Measurements from ENCODE around the gene KIRREL2. TPM values are rescaled to one million over a fixed set of nuclear protein-coding genes. Genes with fewer than 3 reads are reported as not detected.
"Not testable (repeated sequence)": the region's sequence is repeated elsewhere in the genome, so short reads cannot be mapped to it uniquely, and the experiment has no call there.

KIRREL2 gene
- total RNA-seq, 1 experiment from 2014 or later: not detected

DNA sequence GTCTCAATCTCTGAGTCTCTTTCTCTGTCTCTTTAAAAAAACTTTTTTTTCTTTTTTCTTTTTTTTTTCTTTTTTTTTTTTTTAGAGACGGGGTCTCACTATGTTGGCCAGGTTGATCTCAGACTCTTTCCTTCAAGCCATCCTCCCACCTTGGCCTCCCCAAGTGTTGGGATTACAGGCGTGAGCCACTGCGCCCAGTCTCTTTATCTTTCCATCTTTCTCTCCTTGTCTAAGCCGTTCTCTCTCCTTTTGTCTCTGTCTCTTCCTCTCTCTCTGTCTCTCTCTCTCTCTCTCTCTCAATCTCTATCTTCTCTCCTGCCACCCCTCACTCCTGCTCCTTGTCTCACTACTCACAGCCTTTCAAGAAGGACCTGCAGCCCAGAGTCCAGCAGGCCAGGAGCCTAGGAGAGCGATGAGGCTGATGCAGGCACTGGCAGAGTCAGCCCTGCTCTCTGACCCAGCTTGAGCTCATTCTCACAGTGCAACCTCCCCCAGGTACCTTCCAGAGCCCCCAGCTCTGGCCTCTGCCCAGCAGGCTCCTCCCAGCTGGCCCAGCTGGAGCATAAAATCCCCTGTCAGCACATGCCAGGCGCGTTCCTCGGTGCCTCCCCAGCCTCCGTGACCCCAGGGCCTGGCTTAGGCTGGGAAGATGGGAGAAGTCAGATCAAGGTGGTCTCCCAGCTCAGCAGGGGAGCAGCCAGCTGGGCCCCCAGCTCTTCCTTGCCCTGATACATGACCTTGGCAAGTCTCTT lies 4.5 kb upstream of the KIRREL2 start, which contains the start of gene NPHS1:
Gene NPHS1, minus strand, starts transcription at position 476 of the 752 bp plus-strand sequence. CDS start 667 bp downstream, outside the sequence.
- Histone ChIP-seq H3K4me3 (no peak within 1 kb of the TSS), H3K36me3 (no peaks in the 10 kb centered on the region), H3K27ac (no peak within 1 kb of the TSS), H3K4me1 (no peaks in the 10 kb centered on the region), H3K9me3 (replicated peaks) (no peaks in the 10 kb centered on the region), H3K27me3 (peaks cover 67% of the 10 kb centered on the region)
- no peak for DNase-seq

DNA sequence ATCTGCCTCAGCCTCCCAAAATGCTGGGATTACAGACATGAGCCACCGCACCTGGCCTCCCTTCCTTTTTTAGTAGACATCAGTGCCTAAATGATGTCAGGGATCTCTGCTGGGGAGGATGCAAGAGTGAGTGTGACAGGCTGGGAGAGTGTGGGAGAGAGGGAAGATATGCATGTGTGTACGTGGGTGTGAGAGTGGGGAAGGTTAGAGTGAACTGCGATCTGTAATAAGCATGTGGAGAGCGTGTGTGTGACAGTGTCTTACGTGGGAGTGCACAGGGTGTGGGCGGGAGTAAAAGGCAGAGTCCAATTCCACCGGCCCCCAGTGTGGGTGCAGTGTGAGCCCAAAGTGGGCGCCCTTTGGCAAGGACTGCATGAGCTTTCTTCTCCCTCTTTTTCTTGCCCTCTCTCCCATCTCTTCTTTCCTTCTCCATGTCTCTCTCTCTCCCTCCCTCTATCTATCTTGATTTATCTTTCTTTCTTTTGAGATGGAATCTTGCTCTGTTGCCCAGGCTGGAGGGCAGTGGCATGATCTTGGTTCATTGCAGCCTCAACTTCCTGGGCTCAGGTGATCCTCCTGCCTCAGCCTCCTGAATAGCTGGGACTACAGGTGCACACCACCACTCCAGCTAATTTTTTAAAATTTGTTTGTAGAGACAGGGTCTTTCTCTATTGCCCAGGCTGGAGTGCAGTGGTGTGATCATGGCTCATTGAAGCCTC lies 3.5 kb upstream of the KIRREL2 start:
- Histone ChIP-seq H3K27me3 (peaks cover 66% of the 10 kb centered on the region), H3K36me3 (no peaks in the 10 kb centered on the region), H3K4me3 (no peak overlapping the region), H3K9me3 (replicated peaks) (no peaks in the 10 kb centered on the region), H3K4me1 (no peaks in the 10 kb centered on the region), H3K27ac (no peak overlapping the region)
- no peak for DNase-seq

DNA sequence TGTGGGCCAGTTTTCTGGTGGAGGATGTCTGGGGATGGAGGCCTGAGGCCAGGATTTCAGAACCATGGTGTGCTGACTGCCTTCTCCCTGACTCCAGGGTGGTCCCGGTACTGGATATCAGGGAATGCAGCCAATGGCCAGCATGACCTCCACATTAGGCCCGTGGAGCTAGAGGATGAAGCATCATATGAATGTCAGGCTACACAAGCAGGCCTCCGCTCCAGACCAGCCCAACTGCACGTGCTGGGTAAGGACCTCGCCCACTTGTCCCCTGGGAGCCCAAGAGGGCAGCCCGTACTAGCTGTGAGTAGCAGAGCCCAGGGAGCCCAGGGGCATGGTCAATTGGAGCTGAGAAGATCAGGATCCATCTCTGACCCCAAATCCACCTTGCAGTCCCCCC lies 1.6 kb downstream of the KIRREL2 start:
- peaks cover 59% of the 10 kb centered on the region for H3K27me3 ChIP-seq
- H3K9me3 ChIP-seq (replicated peaks): no peaks in the 10 kb centered on the region
- no peak overlapping the region for H3K27ac ChIP-seq
- H3K36me3 ChIP-seq: no peaks in the 10 kb centered on the region
- H3K4me1 ChIP-seq: no peaks in the 10 kb centered on the region
- H3K4me3 ChIP-seq: no peak overlapping the region
- no peak for DNase-seq

DNA sequence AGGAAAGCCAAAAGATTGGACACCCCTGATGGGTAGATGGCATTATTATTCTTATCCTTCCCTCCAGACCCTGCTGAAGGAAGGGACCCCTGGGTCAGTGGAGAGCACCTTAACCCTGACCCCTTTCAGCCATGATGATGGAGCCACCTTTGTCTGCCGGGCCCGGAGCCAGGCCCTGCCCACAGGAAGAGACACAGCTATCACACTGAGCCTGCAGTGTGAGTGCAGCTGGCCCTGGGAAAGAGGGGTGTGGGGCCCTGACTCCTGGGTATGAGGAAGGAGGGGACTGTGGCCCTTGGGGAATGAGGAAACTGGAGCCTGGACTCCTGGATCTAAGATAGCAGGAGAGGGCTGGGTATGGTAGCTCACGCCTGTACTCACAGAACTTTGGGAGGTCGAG lies 2.7 kb downstream of the KIRREL2 start:
- Histone ChIP-seq H3K36me3 (no peaks in the 10 kb centered on the region), H3K4me1 (no peaks in the 10 kb centered on the region), H3K9me3 (replicated peaks) (no peaks in the 10 kb centered on the region), H3K27me3 (peaks cover 51% of the 10 kb centered on the region), H3K27ac (no peak overlapping the region), H3K4me3 (no peak overlapping the region)
- DNase-seq: no peak

DNA sequence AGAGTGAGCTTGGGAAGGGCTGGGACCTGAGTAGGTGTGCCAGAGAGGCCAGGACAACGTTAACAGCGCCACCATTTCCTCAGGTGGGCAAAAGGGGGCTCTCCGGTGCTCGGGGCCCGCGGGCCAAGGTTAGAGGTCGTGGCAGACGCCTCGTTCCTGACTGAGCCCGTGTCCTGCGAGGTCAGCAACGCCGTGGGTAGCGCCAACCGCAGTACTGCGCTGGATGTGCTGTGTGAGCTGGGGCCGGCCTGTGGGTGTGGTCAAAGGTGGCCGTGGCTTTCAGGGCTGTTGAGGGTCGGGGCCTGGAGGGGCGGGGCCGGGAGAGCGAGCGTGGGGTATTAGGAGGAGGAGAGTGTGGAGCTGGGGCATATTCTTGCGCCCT lies 3.7 kb downstream of the KIRREL2 start:
- H3K4me3 ChIP-seq: no peak overlapping the region
- DNase-seq: no peak
- H3K36me3 ChIP-seq: no peaks in the 10 kb centered on the region
- peaks cover 41% of the 10 kb centered on the region for H3K27me3 ChIP-seq
- no peaks in the 10 kb centered on the region for H3K4me1 ChIP-seq
- H3K27ac ChIP-seq: no peak overlapping the region
- H3K9me3 ChIP-seq (replicated peaks): no peaks in the 10 kb centered on the region

DNA sequence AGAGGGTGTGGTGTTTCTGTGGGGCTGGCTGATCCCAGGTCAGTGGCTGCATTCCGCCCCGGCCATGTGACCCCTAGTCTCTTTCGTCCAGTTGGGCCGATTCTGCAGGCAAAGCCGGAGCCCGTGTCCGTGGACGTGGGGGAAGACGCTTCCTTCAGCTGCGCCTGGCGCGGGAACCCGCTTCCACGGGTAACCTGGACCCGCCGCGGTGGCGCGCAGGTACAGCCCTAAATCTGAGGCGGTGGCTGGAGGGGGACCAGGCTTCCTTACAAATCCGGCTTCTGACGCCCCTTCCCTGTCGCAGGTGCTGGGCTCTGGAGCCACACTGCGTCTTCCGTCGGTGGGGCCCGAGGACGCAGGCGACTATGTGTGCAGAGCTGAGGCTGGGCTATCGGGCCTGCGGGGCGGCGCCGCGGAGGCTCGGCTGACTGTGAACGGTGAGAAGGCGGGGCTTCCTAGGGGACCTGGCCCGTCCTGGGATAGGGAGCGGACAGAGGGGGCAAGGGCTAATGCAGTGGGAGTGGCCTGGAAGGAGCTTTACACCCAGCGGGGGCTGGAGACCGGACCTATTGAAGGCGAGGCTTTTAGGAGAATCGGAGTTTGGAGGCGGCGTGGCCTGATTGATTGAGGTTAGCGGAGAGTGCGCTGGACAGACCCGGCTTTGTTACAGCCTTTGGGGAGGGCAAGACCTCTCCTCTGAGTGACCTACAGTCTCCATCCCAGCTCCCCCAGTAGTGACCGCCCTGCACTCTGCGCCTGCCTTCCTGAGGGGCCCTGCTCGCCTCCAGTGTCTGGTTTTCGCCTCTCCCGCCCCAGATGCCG lies 4.3 kb downstream of the KIRREL2 start:
- Histone ChIP-seq H3K36me3 (no peaks in the 10 kb centered on the region), H3K4me3 (no peak overlapping the region), H3K27me3 (peaks cover 35% of the 10 kb centered on the region), H3K27ac (no peak overlapping the region), H3K4me1 (no peaks in the 10 kb centered on the region), H3K9me3 (replicated peaks) (no peaks in the 10 kb centered on the region)
- DNase-seq: no peak

DNA sequence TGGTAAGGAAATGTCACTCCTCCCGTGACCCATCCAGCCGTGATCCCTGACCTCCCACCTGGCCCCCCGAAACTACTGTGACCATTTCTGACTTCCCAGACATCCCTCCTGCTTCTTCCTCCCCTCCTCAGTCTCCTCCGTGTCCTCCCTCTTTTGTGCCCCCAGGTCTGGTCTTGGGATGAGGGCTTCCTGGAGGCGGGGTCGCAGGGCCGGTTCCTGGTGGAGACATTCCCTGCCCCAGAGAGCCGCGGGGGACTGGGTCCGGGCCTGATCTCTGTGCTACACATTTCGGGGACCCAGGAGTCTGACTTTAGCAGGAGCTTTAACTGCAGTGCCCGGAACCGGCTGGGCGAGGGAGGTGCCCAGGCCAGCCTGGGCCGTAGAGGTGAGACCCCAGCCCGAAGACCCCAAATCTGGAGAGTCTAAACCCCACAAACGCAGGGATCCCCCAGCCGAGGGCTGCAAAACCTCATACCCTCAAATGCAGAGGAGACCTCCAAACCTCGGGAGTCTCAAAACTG lies 5.0 kb downstream of the KIRREL2 start:
- Histone ChIP-seq H3K4me1 (no peaks in the 10 kb centered on the region), H3K27me3 (peaks cover 28% of the 10 kb centered on the region), H3K27ac (no peak overlapping the region), H3K9me3 (replicated peaks) (no peaks in the 10 kb centered on the region), H3K4me3 (no peak overlapping the region), H3K36me3 (no peaks in the 10 kb centered on the region)
- no peak for DNase-seq

DNA sequence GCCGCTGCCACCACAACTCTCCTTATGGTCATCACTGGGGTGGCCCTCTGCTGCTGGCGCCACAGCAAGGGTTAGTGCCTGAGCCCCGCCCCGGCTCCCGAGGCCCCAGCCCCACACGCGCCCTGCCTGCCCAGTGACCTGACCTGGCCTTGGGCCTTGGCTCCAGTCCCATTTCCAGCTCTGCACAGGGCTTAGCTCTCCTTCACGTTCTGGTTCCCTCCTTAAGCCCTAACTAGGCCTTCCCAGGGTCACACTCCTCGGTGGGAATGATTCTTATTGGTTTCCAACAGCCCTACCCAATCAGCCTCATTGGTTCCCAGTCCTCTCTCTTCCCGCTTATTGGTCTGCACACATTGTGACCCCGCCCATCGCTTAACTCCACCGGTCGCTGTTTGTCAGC lies 5.8 kb downstream of the KIRREL2 start:
- H3K27me3 ChIP-seq: peaks cover 22% of the 10 kb centered on the region

DNA sequence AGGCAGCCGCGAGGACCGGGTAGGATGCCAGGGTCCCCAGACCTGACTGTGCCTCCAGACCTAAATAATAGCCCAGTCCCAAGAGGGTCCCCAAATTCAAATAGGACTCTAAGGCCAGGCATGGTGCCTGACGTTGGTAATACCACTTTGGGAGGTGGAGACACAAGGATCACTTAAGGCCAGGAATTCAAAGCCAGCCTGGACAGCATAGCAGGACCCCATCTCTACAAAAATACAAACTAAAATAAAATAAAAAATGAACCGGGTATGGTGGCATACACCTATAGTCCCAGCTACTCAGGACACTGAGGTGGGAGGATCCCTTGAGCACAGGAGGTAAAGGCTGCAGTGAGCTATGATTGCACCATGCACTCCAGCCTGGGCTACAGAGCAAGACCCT lies 6.3 kb downstream of the KIRREL2 start:
- H3K9me3 ChIP-seq (replicated peaks): no peaks in the 10 kb centered on the region
- H3K36me3 ChIP-seq: no peaks in the 10 kb centered on the region
- peaks cover 27% of the 10 kb centered on the region for H3K27me3 ChIP-seq
- no peaks in the 10 kb centered on the region for H3K4me1 ChIP-seq
- no peak overlapping the region for H3K27ac ChIP-seq
- H3K4me3 ChIP-seq: no peak overlapping the region
- no peak for DNase-seq

More for the DNA sequence above, 5.8 kb downstream of the KIRREL2 start:
- no peaks in the 10 kb centered on the region for H3K4me1 ChIP-seq
- no peak for DNase-seq
- no peak overlapping the region for H3K4me3 ChIP-seq
- no peaks in the 10 kb centered on the region for H3K36me3 ChIP-seq
- H3K9me3 ChIP-seq (replicated peaks): no peaks in the 10 kb centered on the region
- H3K27ac ChIP-seq: no peak overlapping the region

DNA sequence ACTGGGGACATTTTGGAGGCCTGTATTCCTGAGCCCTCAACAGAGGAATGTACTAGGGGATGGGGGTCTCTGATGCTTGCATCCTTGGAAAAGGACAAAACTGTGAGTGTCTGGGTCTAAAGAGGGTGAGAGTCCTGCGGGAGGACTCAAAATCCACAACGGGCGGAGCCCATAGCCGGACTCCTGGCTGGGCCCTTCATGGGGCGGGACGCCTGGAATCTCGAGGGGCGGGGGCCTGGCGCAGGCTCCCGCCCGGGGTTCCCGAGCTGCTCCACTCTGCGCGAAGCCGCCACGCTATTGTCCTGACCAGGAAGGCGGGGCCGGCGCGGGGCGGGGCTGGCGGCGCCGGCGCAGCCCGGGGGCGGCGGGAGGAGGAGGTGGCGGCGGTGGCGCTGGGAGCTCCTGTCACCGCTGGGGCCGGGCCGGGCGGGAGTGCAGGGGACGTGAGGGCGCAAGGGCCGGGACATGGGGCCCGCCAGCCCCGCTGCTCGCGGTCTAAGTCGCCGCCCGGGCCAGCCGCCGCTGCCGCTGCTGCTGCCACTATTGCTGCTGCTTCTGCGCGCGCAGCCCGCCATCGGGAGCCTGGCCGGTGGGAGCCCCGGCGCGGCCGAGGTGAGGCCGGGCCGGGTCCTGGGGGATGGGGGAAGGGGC lies 11.6 kb downstream of the KIRREL2 start, which contains the start of gene APLP1:
Gene APLP1, plus strand, starts transcription at position 403 of the 651 bp plus-strand sequence. Its CDS starts 63 bp downstream, at position 466.
- H3K36me3 ChIP-seq: no peaks in the 10 kb centered on the region
- peaks cover 7% of the 10 kb centered on the region; the same call in 1 of the 2 replicates for H3K27me3 ChIP-seq
- no peaks in the 10 kb centered on the region for H3K9me3 ChIP-seq (replicated peaks)
- H3K27ac ChIP-seq: no peak within 1 kb of the TSS
- peak; percentile 79 for DNase-seq
- peaks cover 7% of the 10 kb centered on the region; the same call in 1 of the 2 replicates for H3K4me1 ChIP-seq
- H3K4me3 ChIP-seq: peak within 1 kb of the TSS; percentile 64

DNA sequence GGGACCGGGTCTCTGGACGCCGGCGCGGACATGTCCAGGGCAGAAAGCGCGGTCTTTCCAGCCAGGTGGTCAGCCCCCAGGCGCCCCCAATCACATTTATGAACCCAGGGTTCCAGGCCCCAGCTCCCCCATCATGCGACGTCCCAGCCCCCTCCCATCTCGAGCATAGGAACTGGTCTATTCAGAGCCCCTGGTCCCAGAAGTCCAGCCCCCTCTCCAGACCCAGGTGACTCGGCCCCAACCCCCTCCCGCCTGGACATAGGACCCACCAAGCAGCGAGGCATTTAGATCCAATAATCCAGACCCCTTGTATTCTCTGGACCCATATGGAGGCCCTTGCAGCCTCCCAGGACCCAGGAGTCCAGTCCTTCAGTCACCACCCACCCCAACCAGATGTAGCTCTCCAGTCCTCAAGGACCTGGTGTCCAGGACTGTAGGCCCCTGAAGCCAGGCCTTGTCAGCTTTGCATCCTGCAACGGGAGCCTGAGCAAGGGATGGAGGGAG lies 12.2 kb downstream of the KIRREL2 start:
- Histone ChIP-seq H3K9me3 (replicated peaks) (no peaks in the 10 kb centered on the region), H3K27ac (no peak overlapping the region), H3K4me3 (peak overlapping the region; percentile 64), H3K27me3 (peaks cover 7% of the 10 kb centered on the region; the same call in 1 of the 2 replicates), H3K4me1 (peaks cover 7% of the 10 kb centered on the region; the same call in 1 of the 2 replicates), H3K36me3 (no peaks in the 10 kb centered on the region)
- no peak for DNase-seq

DNA sequence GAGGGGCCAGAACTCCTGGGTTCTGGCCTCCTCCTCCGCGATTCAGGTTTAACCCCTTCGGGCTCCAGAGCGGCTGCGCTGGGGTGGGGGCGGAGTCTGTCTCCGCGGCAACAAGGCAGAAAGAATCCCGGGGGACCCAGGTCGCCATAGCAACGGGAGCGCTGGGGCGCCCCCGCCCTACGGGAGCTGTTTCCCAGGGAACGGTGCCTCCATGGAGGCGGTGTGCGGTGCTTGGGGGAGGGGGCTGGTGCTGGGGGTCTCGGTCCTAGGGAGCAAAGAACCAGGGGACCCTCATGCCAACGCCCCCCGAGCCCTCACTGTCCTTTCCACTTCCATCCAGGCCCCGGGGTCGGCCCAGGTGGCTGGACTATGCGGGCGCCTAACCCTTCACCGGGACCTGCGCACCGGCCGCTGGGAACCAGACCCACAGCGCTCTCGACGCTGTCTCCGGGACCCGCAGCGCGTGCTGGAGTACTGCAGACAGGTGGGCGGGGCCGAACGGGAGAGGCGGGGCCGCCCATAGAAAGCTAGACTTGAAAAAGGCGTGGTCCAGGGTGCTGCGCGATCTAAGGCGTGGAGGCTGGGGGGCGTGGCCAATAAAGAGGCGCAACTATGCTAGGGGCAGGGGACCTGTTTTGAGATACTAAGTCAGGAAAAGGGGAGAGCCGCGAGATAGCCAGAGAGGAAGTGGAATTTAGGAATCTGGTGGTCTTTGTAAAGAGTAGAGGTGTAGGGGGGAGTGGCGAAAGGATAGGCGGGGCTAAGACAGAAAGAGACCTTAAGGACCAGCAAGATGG lies 12.8 kb downstream of the KIRREL2 start:
- H3K27ac ChIP-seq: no peak overlapping the region
- peaks cover 7% of the 10 kb centered on the region; the same call in 1 of the 2 replicates for H3K4me1 ChIP-seq
- H3K27me3 ChIP-seq: 0 out of 2 replicates have a peak, but pooled peaks cover 7% of the 10 kb centered on the region
- H3K4me3 ChIP-seq: peak overlapping the region; percentile 64
- H3K9me3 ChIP-seq (replicated peaks): no peaks in the 10 kb centered on the region
- peak; percentile 80 to 85 for DNase-seq
- H3K36me3 ChIP-seq: no peaks in the 10 kb centered on the region

DNA sequence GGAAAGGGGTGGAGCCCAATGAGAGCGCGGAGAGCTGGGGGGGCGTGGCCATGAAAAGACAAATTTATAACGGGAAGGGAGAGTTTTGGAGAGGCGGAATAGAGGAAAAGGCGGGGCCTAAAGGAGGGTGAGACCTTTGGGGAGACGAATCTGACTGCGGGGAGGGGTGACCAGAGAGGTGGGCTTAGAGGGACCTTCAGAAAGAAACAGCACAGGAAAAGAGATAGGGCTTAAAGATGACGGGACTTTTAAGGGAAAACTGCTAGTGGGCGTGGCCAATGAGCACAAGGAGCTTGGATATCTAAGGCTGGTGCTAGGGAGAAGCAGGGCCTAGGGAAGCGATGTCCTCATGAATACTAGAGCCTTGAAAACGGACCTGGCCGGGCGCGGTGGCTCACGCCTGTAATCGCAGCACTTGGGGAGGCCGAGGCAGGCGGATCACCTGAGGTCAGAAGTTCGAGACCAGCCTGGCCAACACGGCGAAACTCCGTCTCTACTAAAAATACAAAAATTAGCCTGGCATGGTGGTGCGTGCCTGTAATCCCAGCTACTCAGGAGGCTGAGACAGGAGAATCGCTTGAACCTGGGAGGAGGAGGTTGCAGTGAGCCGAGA lies 13.5 kb downstream of the KIRREL2 start:
- H3K27ac ChIP-seq; H3K4me3 ChIP-seq; H3K4me1 ChIP-seq; H3K36me3 ChIP-seq; H3K9me3 ChIP-seq (replicated peaks); H3K27me3 ChIP-seq: not testable (repeated sequence)
- peak; percentile 45 to 66 for DNase-seq

All from SJCRH30 (cell line).